Measurements from ENCODE around the gene NOL6. TPM values are rescaled to one million over a fixed set of nuclear protein-coding genes. Genes with fewer than 3 reads are reported as not detected.
"Not testable (repeated sequence)": the region's sequence is repeated elsewhere in the genome, so short reads cannot be mapped to it uniquely, and the experiment has no call there.

NOL6 gene
- total RNA-seq, 1 donor from 2014 or later = 60.1 TPM

DNA sequence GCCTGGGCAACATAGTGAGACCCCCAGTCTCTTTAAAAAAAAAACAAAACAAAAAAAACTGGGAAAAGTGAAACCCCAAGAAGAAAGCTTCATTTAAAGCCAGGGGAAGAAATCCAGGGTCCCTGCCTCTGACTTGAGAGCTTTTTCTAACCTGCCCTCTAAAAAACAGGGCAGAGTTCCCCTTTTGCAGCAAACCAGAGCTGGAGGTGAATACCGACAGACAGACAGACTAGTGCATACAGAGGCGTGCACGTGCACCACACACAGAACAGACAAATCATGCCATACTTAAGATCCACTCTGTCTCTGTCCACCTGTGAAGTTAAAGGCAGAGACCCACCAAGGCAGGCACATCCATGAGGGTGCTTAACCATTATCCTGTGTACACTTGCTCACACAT, 14.6 kb downstream of the NOL6 start:
- peak overlapping the region; percentile 35 for H3K27ac Mint-ChIP-seq
- POLR2A ChIA-PET = no interaction called here
- H3K4me1 Mint-ChIP-seq = peaks cover 8% of the 10 kb centered on the region
- H3K36me3 Mint-ChIP-seq (ENCODE audit: low read depth) = peaks cover 38% of the 10 kb centered on the region
- DNase-seq = no peak
- no peak overlapping the region for H3K4me3 Mint-ChIP-seq
- intact Hi-C loops (cut with micrococcal nuclease) = loop anchor here (2.0 kb wide), 1 partner anchor 14 kb away; the partner anchor contains the start of gene NOL6
- H3K27me3 Mint-ChIP-seq = no peaks in the 10 kb centered on the region
- no peak for ATAC-seq (ENCODE audit: low read depth)
- no peaks in the 10 kb centered on the region for H3K9me3 Mint-ChIP-seq
- CTCF ChIA-PET = no interaction called here
- TF ChIP-seq, protein P1, sequence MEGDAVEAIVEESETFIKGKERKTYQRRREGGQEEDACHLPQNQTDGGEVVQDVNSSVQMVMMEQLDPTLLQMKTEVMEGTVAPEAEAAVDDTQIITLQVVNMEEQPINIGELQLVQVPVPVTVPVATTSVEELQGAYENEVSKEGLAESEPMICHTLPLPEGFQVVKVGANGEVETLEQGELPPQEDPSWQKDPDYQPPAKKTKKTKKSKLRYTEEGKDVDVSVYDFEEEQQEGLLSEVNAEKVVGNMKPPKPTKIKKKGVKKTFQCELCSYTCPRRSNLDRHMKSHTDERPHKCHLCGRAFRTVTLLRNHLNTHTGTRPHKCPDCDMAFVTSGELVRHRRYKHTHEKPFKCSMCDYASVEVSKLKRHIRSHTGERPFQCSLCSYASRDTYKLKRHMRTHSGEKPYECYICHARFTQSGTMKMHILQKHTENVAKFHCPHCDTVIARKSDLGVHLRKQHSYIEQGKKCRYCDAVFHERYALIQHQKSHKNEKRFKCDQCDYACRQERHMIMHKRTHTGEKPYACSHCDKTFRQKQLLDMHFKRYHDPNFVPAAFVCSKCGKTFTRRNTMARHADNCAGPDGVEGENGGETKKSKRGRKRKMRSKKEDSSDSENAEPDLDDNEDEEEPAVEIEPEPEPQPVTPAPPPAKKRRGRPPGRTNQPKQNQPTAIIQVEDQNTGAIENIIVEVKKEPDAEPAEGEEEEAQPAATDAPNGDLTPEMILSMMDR (IDR thresholded peaks at IDR 0.05) = no peak

DNA sequence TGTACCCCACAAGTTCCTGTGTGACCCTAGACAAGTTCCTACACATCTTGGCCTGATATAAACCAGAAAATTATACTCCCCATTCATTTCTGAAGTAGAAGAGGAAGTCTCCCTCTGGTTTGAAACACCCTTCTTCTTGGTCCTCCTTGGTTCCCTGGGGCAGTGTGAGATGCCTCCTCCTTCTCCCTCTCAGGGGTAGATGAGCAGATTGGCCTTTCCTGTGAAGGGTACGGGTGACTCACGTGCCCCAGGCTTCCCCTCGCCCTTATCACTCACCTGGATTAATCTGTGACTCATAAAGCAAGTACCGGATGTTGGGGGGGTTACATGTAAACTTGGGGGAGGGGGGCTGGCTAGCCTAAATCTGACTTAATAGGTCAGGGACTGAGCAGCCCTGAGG, 15.3 kb downstream of the NOL6 start:
- ChIA-PET CTCF (no interaction called here), POLR2A (no interaction called here)
- TF ChIP-seq, protein P1 (IDR thresholded peaks at IDR 0.05) = no peak
- Mint-ChIP-seq H3K4me1 (peaks cover 8% of the 10 kb centered on the region), H3K36me3 (ENCODE audit: low read depth) (peaks cover 31% of the 10 kb centered on the region), H3K4me3 (no peak overlapping the region), H3K9me3 (no peaks in the 10 kb centered on the region), H3K27ac (no peak overlapping the region), H3K27me3 (no peaks in the 10 kb centered on the region)
- intact Hi-C loops (cut with micrococcal nuclease) = loop anchor here (2.0 kb wide), 1 partner anchor 14 kb away; the partner anchor contains the start of gene NOL6
- DNase-seq (no peak), ATAC-seq (ENCODE audit: low read depth) (peak; percentile 75)

- H3K4me3 Mint-ChIP-seq = no peak overlapping the region
- ATAC-seq (ENCODE audit: low read depth) = no peak
These were observed 17.8 kb downstream of the NOL6 start for GRCh38 chr9:33455945-33456344.

GRCh38 chr9:33455456-33455855, 18.3 kb downstream of the NOL6 start:
- CTCF ChIA-PET; H3K27me3 Mint-ChIP-seq; H3K27ac Mint-ChIP-seq; H3K9me3 Mint-ChIP-seq; DNase-seq; ATAC-seq (ENCODE audit: low read depth); intact Hi-C loops (cut with micrococcal nuclease); H3K4me1 Mint-ChIP-seq; H3K36me3 Mint-ChIP-seq (ENCODE audit: low read depth); H3K4me3 Mint-ChIP-seq: not testable (repeated sequence)
- POLR2A ChIA-PET = interaction anchor here (0.7 kb wide), 1 partner anchor 17 kb away, joined by 3 read pairs; no protein-coding TSS in a partner anchor

More at GRCh38 chr9:33455945-33456344, 17.8 kb downstream of the NOL6 start:
- Mint-ChIP-seq H3K36me3 (ENCODE audit: low read depth) (peaks cover 6% of the 10 kb centered on the region), H3K9me3 (no peaks in the 10 kb centered on the region), H3K27ac (no peak overlapping the region), H3K27me3 (no peaks in the 10 kb centered on the region), H3K4me1 (peaks cover 8% of the 10 kb centered on the region)
- DNase-seq = no peak
- TF ChIP-seq, protein P1 (IDR thresholded peaks at IDR 0.05) = no peak
- ChIA-PET CTCF (no interaction called here), POLR2A (interaction anchor here (0.7 kb wide), 1 partner anchor 17 kb away, joined by 3 read pairs; no protein-coding TSS in a partner anchor)
- intact Hi-C loops (cut with micrococcal nuclease) = no loop called here

DNA sequence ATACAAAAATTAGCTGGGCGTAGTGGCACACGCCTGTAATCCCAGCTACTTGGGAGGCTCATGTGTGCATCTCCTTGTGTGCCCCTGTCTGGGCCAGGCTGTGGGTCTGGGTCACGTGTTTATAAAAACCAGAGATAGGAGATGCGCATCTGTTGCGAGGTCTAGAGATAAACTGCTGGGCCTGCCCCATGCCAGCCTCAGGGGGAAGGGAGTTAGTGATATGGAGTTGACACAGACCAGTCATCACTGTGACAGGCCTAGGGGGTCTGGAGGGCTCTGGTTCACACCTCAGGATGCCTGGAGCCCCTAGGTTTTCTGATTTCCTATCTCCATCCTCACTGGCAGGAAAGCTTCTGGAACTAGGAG, 19.1 kb downstream of the NOL6 start:
- H3K4me1 Mint-ChIP-seq; H3K27me3 Mint-ChIP-seq; H3K36me3 Mint-ChIP-seq (ENCODE audit: low read depth); H3K27ac Mint-ChIP-seq; DNase-seq; ATAC-seq (ENCODE audit: low read depth); intact Hi-C loops (cut with micrococcal nuclease); POLR2A ChIA-PET; H3K4me3 Mint-ChIP-seq; H3K9me3 Mint-ChIP-seq: not testable (repeated sequence)
- CTCF ChIA-PET = interaction anchor here (0.9 kb wide), 1 partner anchor 81 kb away, joined by 3 read pairs; no protein-coding TSS in a partner anchor

DNA sequence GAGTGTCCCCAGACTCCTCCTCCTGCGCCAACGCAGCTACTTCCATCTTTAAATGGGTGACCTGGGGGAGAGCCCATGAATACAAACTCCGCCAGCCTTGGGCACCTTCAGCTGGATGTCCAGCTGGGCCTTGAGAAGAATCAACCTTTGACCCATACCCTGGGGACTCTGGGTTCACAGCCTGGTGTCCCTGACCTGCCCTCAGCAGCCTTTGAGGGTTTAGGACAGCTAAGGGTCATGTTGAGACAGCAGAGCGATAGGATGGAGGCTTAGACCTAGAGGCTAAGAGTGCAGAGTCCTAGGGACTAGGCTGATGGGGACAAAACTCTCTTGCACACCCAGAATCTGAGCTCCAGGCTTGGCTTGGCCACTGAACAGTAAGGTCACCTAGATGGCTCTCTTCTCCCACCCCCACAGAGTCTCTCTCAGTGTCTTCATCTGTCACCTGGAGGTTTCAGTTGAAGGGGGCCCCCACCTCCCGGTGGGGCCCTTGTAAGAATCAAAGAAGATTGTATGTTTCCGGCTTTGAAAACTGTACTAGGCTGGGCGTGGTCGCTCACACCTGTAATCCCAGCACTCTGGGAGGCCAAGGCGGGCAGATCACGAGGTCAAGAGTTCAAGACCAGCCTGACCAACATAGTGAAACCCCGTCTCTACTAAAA, 19.6 kb downstream of the NOL6 start:
- Mint-ChIP-seq H3K9me3 (no peaks in the 10 kb centered on the region), H3K36me3 (ENCODE audit: low read depth) (no peaks in the 10 kb centered on the region), H3K4me1 (peaks cover 8% of the 10 kb centered on the region), H3K4me3 (no peak overlapping the region), H3K27ac (no peak overlapping the region), H3K27me3 (no peaks in the 10 kb centered on the region)
- intact Hi-C loops (cut with micrococcal nuclease) = no loop called here
- CTCF ChIA-PET = interaction anchor here (0.9 kb wide), 1 partner anchor 80 kb away, joined by 3 read pairs; no protein-coding TSS in a partner anchor
- DNase-seq (no peak), ATAC-seq (ENCODE audit: low read depth) (no peak)
- POLR2A ChIA-PET = no interaction called here
- TF ChIP-seq, protein P1 (IDR thresholded peaks at IDR 0.05) = no peak

Data from activated B cell treated with CpG ODN at 0.5 μM for 24 hours (primary cell).